NOMO-1 (cell line): ENCODE results near the gene PDCD6IP.
"Not testable (repeated sequence)": the region's sequence is repeated elsewhere in the genome, so short reads cannot be mapped to it uniquely, and the experiment has no call there.

ENCODE experiments used
- DNase-seq, 2 experiments: peaks; one replicate each; lab custom pipeline; 2025; ENCODE audit not compliant: unreplicated experiment in 2 of 2; lab: John Stamatoyannopoulos, UW

Gene PDCD6IP

GRCh38 chr3:33791477-33792166 is 6.8 kb upstream of the PDCD6IP start:
- peak; percentile 91 to 97 for DNase-seq

GRCh38 chr3:33792167-33792892 is 6.1 kb upstream of the PDCD6IP start:
- DNase-seq, result no peak

GRCh38 chr3:33795131-33795530 is 3.3 kb upstream of the PDCD6IP start:
- DNase-seq, result no peak

- no peak for DNase-seq
These were observed 2.4 kb upstream of the PDCD6IP start for GRCh38 chr3:33795856-33796536.

- no peak for DNase-seq
These were observed 365 bp upstream of the PDCD6IP start for GRCh38 chr3:33798113-33798417.

GRCh38 chr3:33799202-33799551 is 747 bp downstream of the PDCD6IP start:
- peak; percentile 71 to 72 for DNase-seq

GRCh38 chr3:33803252-33803651 is 4.8 kb downstream of the PDCD6IP start:
- no peak for DNase-seq

GRCh38 chr3:33803894-33804526 is 5.6 kb downstream of the PDCD6IP start:
- no peak for DNase-seq

GRCh38 chr3:33807191-33807590 is 8.8 kb downstream of the PDCD6IP start:
- no peak for DNase-seq

GRCh38 chr3:33808559-33808958 is 10.1 kb downstream of the PDCD6IP start:
- DNase-seq, result no peak

- DNase-seq, result no peak
These were observed 12.1 kb downstream of the PDCD6IP start for GRCh38 chr3:33810545-33810944.

- no peak for DNase-seq
These were observed 23.6 kb downstream of the PDCD6IP start for GRCh38 chr3:33821989-33822388.

- DNase-seq, result no peak
These were observed 25.4 kb downstream of the PDCD6IP start for GRCh38 chr3:33823821-33824220.

GRCh38 chr3:33825111-33825510 is 26.7 kb downstream of the PDCD6IP start:
- no peak for DNase-seq

- no peak for DNase-seq
These were observed 27.8 kb downstream of the PDCD6IP start for GRCh38 chr3:33826206-33826605.

GRCh38 chr3:33826688-33827087 is 28.3 kb downstream of the PDCD6IP start:
- no peak for DNase-seq

GRCh38 chr3:33829720-33830119 is 31.3 kb downstream of the PDCD6IP start:
- DNase-seq, result no peak

GRCh38 chr3:33831053-33831452 is 32.6 kb downstream of the PDCD6IP start:
- no peak for DNase-seq

- DNase-seq, result peak in 1 of 2 experiments; percentile 28
These were observed 35.1 kb downstream of the PDCD6IP start for GRCh38 chr3:33833408-33834095.

GRCh38 chr3:33834096-33834453 is 35.6 kb downstream of the PDCD6IP start:
- no peak for DNase-seq

- DNase-seq, result not testable (repeated sequence)
These were observed 38.8 kb downstream of the PDCD6IP start for GRCh38 chr3:33837182-33837581.
